HUES6 (cell line): ENCODE measurements around the gene TCEAL6.
"Not testable (repeated sequence)": the region's sequence is repeated elsewhere in the genome, so short reads cannot be mapped to it uniquely, and the experiment has no call there.

Source experiments
- H3K27ac ChIP-seq: 2 replicates; pipeline ENCODE4 v1.7.0; 2013; ENCODE audit warnings: low read depth, mild to moderate bottlenecking, low read length, inconsistent platforms
- H3K27me3 ChIP-seq: 2 replicates; pipeline ENCODE4 v1.6.1; 2013; ENCODE audit warnings: low read length; ENCODE audit not compliant: control insufficient read depth, insufficient read depth
- H3K36me3 ChIP-seq: 2 replicates; pipeline ENCODE4 v1.6.1; 2013; ENCODE audit warnings: low read length; ENCODE audit not compliant: control insufficient read depth, insufficient read depth
- H3K4me1 ChIP-seq: 2 replicates; pipeline ENCODE4 v1.6.1; 2013; ENCODE audit warnings: low read length; ENCODE audit not compliant: control insufficient read depth, insufficient read depth
- H3K4me3 ChIP-seq: 2 replicates; pipeline ENCODE4 v1.5.1; 2013; ENCODE audit warnings: low read depth, low read length
- H3K9ac ChIP-seq: one replicate; pipeline ENCODE4 v1.6.1; 2013; ENCODE audit warnings: mild to moderate bottlenecking, low read length
- H3K9me3 ChIP-seq: 2 replicates; pipeline ENCODE4 v1.6.1; 2013; ENCODE audit warnings: low read depth, low read length; ENCODE audit not compliant: control insufficient read depth, insufficient read depth

TCEAL6 gene

DNA sequence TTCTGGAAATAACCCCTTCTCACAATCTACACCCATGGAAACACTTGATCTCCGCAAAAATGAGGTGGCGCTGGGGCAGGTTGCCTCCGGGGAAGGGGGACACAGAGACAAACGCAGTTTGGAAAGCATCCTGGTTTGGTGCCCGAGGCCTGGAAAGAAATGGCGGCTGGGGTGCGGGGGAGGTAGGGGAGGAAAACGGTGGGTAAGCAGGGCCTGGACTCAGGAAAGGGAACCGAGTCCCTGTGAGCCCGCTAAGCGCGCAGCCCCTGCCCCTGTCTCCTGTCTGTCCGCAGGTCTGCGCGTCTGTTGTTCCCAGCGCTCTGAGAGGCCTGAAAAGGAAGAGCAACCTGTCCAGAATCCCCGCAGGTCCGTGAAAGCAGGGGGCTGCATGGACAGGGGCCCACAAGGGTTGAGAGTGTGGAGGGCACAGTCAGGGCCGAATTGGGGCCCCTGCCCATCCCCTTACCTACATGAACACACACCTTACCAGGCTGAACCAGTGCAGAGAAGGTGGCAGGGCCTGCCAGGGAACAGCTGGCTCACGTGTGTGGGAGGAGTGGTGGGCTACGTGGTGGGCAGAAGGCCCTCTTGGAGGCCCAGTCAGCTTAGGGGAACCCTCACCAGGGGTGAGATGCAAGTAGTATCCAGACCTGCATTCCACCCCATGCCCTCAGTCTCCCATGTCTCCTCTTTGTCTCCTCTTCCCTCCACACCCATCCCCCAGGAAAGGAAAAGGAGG is 16.0 kb downstream of the TCEAL6 start:
- not testable (repeated sequence) for H3K9me3 ChIP-seq, H3K27ac ChIP-seq, H3K4me1 ChIP-seq, H3K36me3 ChIP-seq, H3K9ac ChIP-seq
- Histone ChIP-seq H3K27me3 (peaks cover 66% of the 10 kb centered on the region), H3K4me3 (peak overlapping the region; percentile 70)

DNA sequence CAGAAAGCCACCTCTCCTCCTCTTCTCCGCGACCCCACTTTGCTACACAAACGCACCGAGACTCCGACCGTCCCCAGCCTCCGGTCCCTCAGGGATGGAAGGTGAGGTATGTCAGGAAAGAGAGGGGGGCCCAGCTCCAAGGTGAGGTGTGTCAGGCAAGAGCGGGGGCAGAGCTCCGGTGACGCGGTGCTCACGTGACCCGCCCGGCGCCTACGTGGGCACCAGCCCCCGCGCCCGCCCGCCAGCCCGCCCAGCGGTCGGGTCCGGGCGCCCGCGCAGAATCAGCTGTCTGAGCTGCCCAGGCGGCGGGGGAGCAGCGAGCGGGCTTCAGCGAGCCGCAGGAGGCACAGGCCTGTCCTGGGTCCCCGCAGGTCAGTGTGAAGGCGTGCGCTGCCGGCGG is 16.8 kb downstream of the TCEAL6 start, which contains the start of gene TCEAL2:
TCEAL2 (plus strand) TSS at position 244 of the 400 bp plus-strand sequence. CDS start 1,152 bp downstream, outside the sequence.
- Histone ChIP-seq H3K4me3 (peak within 1 kb of the TSS; percentile 70), H3K27me3 (peaks cover 65% of the 10 kb centered on the region)
- H3K9ac ChIP-seq, H3K4me1 ChIP-seq, H3K9me3 ChIP-seq, H3K27ac ChIP-seq, H3K36me3 ChIP-seq: not testable (repeated sequence)

DNA sequence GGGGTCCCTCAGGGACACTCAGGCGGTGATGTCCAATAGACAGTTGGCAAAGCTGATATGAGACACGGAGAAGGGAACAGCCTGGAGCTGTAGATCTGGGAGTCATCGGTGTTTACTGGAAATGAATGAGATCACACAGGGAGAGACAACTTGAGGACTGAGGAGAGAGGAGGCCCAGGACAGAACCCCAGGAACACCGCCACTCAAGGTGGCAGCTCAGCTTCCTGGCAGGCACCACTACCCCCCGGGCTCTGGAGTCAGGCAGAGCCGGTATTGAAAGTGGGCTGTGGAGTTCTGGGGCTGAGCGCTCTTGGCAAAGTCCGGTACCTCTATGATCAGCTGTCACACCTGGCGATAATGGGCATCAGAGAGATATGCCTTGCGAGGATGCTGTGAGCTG is 17.3 kb downstream of the TCEAL6 start:
- peaks cover 61% of the 10 kb centered on the region for H3K27me3 ChIP-seq
- H3K4me3 ChIP-seq: peak overlapping the region; percentile 70
- H3K27ac ChIP-seq, H3K9me3 ChIP-seq, H3K9ac ChIP-seq, H3K4me1 ChIP-seq, H3K36me3 ChIP-seq: not testable (repeated sequence)

DNA sequence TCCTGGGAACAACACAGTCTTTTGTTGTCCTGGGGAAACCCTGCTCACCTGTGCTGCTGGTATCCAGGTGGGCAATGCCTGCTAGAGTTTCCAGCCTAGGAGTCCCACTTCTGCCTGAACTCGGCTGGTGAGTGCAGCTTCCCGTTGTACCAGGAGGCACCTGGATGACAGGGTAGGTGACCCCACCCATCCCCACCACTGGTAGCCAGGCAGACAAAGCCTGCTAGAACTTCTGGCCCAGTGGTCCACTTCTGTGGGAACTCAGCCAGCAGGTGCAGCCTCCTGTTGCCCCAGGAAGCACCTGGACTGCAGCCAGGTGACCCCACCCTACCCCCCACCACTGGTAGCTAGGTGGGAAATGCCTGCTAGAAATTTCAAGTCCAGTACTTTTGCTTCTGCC is 26.5 kb downstream of the TCEAL6 start:
- H3K4me1 ChIP-seq: no peaks in the 10 kb centered on the region
- H3K27me3 ChIP-seq: peaks cover 11% of the 10 kb centered on the region
- H3K27ac ChIP-seq: no peak overlapping the region
- H3K4me3 ChIP-seq: no peak overlapping the region
- H3K36me3 ChIP-seq: no peaks in the 10 kb centered on the region
- H3K9ac ChIP-seq: no peak overlapping the region
- H3K9me3 ChIP-seq: peaks cover 21% of the 10 kb centered on the region

DNA sequence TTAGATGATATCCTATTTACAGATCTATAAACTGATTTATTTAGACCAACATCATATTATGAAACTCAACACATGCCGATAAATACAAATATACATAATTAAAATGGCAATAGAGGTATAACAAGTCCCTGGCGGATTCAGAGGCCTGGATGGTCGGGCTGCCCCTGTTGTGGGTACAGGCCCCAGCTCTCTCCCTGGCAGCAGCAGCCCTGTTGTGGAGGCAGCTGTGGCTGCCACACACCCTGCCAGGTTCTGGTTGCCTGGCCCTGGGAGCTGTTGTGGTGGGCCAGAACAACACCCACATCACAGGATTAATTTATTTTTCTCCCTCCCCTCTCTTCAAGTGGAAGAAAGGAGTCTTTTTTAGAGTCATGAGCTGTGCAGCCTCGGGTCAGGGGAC is 28.9 kb downstream of the TCEAL6 start:
- H3K36me3 ChIP-seq: no peaks in the 10 kb centered on the region
- no peak overlapping the region for H3K4me3 ChIP-seq

More for the DNA sequence above, 28.9 kb downstream of the TCEAL6 start:
- Histone ChIP-seq H3K27me3 (peaks cover 4% of the 10 kb centered on the region), H3K9ac (no peak overlapping the region), H3K9me3 (peaks cover 32% of the 10 kb centered on the region), H3K27ac (no peak overlapping the region), H3K4me1 (no peaks in the 10 kb centered on the region)
